Activated naive CD4-positive, alpha-beta T cell treated with anti-CD3 and anti-CD28 coated beads, Interleukin-2, amount 10 ng/mL, durations not matched to agents 7 days and 5 days (primary cell): ENCODE data around the gene KRTAP5-8.

Experiments used
- CTCF ChIA-PET: fragments of 350-600 bp; sonication (Branson Sonifier 250); formaldehyde crosslinking; loops from one replicate; lab custom pipeline; 2021; ENCODE audit warnings: antibody characterized with exemption; lab: Charles Lee
- DNase-seq: peaks from one replicate; pipeline ENCODE4 v3.0.0-alpha.2; 2020
- H3K27ac Mint-ChIP-seq: one replicate; pipeline ENCODE4 v1.8.0; 2021; ENCODE audit warnings: mild to moderate bottlenecking, moderate library complexity, mixed read lengths
- H3K27me3 Mint-ChIP-seq: one replicate; pipeline ENCODE4 v1.8.0; 2021; ENCODE audit warnings: mild to moderate bottlenecking, mixed read lengths
- H3K36me3 Mint-ChIP-seq: one replicate; pipeline ENCODE4 v1.8.0; 2021; ENCODE audit warnings: mixed read lengths
- H3K4me1 Mint-ChIP-seq: one replicate; pipeline ENCODE4 v1.8.0; 2021; ENCODE audit warnings: mixed read lengths
- H3K4me3 Mint-ChIP-seq: one replicate; pipeline ENCODE4 v1.8.0; 2021; ENCODE audit warnings: mild to moderate bottlenecking, moderate library complexity, mixed read lengths
- H3K9me3 Mint-ChIP-seq: one replicate; pipeline ENCODE4 v1.8.0; 2021; ENCODE audit warnings: mixed read lengths

The KRTAP5-8 gene

DNA sequence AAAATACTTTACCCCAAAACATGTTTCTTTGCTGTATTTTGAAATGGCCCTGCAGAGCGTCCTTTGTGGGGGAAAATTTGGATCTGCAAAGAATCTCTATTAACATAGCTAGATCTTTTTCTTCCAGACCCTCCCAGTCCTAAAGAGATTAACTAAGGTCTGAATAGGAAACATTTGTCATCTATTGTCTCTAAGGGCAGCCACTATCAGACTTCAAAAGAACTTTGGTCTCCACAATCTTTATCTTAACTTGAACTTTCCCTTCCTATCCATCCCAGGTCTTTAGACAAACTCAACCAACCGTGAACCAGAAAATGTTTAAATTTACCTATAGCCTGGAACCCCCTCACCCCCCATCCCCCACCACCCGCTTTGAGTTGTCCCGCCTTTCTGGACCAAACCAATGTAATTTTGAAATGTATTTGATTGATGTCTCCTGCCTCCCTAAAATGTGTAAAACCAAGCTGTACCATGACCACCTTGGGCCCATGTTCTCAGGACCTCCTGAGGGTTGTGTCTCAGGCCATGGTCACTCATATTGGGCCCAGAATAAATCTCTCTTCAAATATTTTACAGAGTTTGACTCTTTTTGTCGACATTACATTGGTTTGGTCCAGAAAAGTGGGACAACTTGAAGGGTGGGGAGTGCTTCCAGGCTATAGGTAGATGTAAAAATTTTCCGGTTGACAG is 6.8 kb downstream of the KRTAP5-8 start:
- H3K4me1 Mint-ChIP-seq: no peaks in the 10 kb centered on the region
- CTCF ChIA-PET: no interaction called here
- no peak for DNase-seq
- H3K27me3 Mint-ChIP-seq: peaks cover 18% of the 10 kb centered on the region
- no peaks in the 10 kb centered on the region for H3K36me3 Mint-ChIP-seq
- H3K4me3 Mint-ChIP-seq: no peak overlapping the region
- peaks cover 6% of the 10 kb centered on the region for H3K9me3 Mint-ChIP-seq
- H3K27ac Mint-ChIP-seq: no peak overlapping the region

DNA sequence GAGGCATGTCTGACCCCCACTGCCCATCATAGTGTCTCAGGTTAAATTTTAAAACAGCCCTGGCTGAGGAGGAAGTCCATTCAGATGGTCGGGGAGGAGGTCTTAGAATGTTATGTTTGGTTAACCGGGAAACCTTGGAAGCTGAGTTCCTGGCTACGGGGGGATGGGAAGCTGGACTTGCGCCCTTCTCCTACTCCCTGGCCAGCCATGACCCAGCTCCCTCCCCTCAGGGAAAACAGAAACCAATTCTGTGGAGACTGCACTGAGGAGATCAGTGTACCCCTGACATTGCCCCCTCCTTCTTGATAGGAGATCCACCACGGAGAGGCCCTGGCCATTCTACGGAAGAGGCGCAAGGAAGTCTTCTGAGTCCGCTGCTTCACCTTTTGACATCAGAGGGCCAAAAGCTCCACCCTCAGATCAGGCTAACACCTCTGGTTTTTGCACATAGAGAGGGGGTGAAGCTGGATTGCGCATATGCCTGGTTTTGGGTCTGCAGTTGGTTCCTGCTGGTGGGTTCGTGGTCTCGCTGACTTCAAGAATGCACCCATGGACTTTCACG is 7.7 kb downstream of the KRTAP5-8 start:
- H3K4me1 Mint-ChIP-seq: no peaks in the 10 kb centered on the region

GRCh38 chr11:71548120-71548519 is 10.3 kb downstream of the KRTAP5-8 start, which contains the start of gene KRTAP5-9:
Gene KRTAP5-9 (plus strand): TSS chr11:71548420. CDS start chr11:71548658, 238 bp downstream.
- peaks cover 20% of the 10 kb centered on the region for H3K27me3 Mint-ChIP-seq
- no peak within 1 kb of the TSS for H3K27ac Mint-ChIP-seq
- H3K36me3 Mint-ChIP-seq: no peaks in the 10 kb centered on the region
- CTCF ChIA-PET: no interaction called here
- H3K4me1 Mint-ChIP-seq: no peaks in the 10 kb centered on the region
- H3K4me3 Mint-ChIP-seq: no peak within 1 kb of the TSS
- H3K9me3 Mint-ChIP-seq: peaks cover 1% of the 10 kb centered on the region
- DNase-seq: no peak

More for the DNA sequence above, 7.7 kb downstream of the KRTAP5-8 start:
- Mint-ChIP-seq H3K27me3 (peaks cover 23% of the 10 kb centered on the region), H3K9me3 (peaks cover 6% of the 10 kb centered on the region), H3K27ac (no peak overlapping the region), H3K36me3 (no peaks in the 10 kb centered on the region), H3K4me3 (no peak overlapping the region)
- no peak for DNase-seq
- CTCF ChIA-PET: no interaction called here

DNA sequence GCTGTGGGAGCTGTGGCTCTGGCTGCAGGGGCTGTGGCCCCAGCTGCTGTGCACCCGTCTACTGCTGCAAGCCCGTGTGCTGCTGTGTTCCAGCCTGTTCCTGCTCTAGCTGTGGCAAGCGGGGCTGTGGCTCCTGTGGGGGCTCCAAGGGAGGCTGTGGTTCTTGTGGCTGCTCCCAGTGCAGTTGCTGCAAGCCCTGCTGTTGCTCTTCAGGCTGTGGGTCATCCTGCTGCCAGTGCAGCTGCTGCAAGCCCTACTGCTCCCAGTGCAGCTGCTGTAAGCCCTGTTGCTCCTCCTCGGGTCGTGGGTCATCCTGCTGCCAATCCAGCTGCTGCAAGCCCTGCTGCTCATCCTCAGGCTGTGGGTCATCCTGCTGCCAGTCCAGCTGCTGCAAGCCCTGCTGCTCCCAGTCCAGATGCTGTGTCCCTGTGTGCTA is 10.9 kb downstream of the KRTAP5-8 start:
- Mint-ChIP-seq H3K27ac (no peak overlapping the region), H3K9me3 (peaks cover 1% of the 10 kb centered on the region), H3K36me3 (no peaks in the 10 kb centered on the region), H3K4me1 (no peaks in the 10 kb centered on the region), H3K4me3 (no peak overlapping the region), H3K27me3 (peaks cover 13% of the 10 kb centered on the region)
- DNase-seq: no peak
- CTCF ChIA-PET: no interaction called here

GRCh38 chr11:71551711-71552110 is 13.9 kb downstream of the KRTAP5-8 start:
- H3K4me3 Mint-ChIP-seq: no peak overlapping the region
- no peaks in the 10 kb centered on the region for H3K36me3 Mint-ChIP-seq
- H3K4me1 Mint-ChIP-seq: no peaks in the 10 kb centered on the region
- CTCF ChIA-PET: no interaction called here
- no peak overlapping the region for H3K27ac Mint-ChIP-seq
- H3K27me3 Mint-ChIP-seq: peaks cover 12% of the 10 kb centered on the region
- DNase-seq: no peak
- H3K9me3 Mint-ChIP-seq: no peaks in the 10 kb centered on the region

DNA sequence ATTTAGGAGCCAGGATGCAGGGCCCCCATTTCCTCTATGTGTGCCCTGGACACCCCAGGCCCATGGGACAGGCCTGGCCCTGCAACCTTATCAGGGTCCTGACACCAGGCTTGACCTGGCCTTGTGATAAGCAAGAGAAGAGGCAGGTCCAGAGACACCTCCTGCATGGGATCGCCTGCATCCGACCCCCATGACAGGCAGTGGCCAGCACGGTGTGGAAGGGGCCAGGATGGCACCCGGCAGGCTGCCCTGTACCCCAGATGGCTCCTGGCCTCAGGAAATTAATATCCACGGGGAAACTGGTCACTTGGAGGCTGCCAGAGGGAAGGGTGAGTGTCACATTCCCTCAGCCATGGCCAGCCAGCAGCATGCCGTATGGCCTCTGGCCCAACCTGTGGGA is 17.2 kb downstream of the KRTAP5-8 start:
- H3K4me3 Mint-ChIP-seq: no peak overlapping the region
- CTCF ChIA-PET: no interaction called here
- H3K4me1 Mint-ChIP-seq: no peaks in the 10 kb centered on the region

GRCh38 chr11:71555508-71555907 is 17.7 kb downstream of the KRTAP5-8 start:
- CTCF ChIA-PET: no interaction called here
- no peaks in the 10 kb centered on the region for H3K9me3 Mint-ChIP-seq
- H3K27ac Mint-ChIP-seq: no peak overlapping the region
- H3K36me3 Mint-ChIP-seq: no peaks in the 10 kb centered on the region
- no peaks in the 10 kb centered on the region for H3K4me1 Mint-ChIP-seq
- no peak for DNase-seq
- no peak overlapping the region for H3K4me3 Mint-ChIP-seq
- peaks cover 4% of the 10 kb centered on the region for H3K27me3 Mint-ChIP-seq

More for the DNA sequence above, 17.2 kb downstream of the KRTAP5-8 start:
- Mint-ChIP-seq H3K27ac (no peak overlapping the region), H3K27me3 (peaks cover 5% of the 10 kb centered on the region), H3K36me3 (no peaks in the 10 kb centered on the region), H3K9me3 (no peaks in the 10 kb centered on the region)
- DNase-seq: no peak

GRCh38 chr11:71556018-71556417 is 18.2 kb downstream of the KRTAP5-8 start:
- CTCF ChIA-PET: no interaction called here
- H3K27ac Mint-ChIP-seq: no peak overlapping the region

DNA sequence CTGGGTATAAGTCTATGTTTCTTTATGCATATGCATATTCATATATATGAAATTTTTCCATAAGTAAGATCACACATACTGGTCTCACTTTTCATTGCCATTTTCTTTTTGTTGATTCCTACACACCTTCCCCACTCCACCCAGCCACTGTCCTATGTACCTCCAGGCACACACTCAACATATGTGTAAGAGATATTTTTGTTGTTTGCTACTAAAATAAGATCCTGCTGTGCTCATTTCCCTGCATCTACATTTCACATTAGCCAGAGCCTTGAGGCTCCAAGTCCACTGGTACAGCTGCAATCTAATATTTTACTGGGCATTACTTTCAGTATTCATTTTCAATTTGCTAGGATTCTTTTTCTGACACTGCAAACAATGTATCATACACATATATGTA is 19.4 kb downstream of the KRTAP5-8 start:
- Mint-ChIP-seq H3K4me1 (no peaks in the 10 kb centered on the region), H3K4me3 (no peak overlapping the region), H3K27ac (no peak overlapping the region)

More at GRCh38 chr11:71556018-71556417, 18.2 kb downstream of the KRTAP5-8 start:
- Mint-ChIP-seq H3K27me3 (peaks cover 4% of the 10 kb centered on the region), H3K4me1 (no peaks in the 10 kb centered on the region), H3K9me3 (no peaks in the 10 kb centered on the region), H3K4me3 (no peak overlapping the region), H3K36me3 (no peaks in the 10 kb centered on the region)
- DNase-seq: no peak

GRCh38 chr11:71558996-71559395 is 21.2 kb downstream of the KRTAP5-8 start:
- CTCF ChIA-PET: no interaction called here

More for the DNA sequence above, 19.4 kb downstream of the KRTAP5-8 start:
- DNase-seq: no peak
- CTCF ChIA-PET: no interaction called here
- no peaks in the 10 kb centered on the region for H3K9me3 Mint-ChIP-seq
- H3K27me3 Mint-ChIP-seq: peaks cover 4% of the 10 kb centered on the region
- H3K36me3 Mint-ChIP-seq: no peaks in the 10 kb centered on the region

GRCh38 chr11:71562120-71562519 is 24.3 kb downstream of the KRTAP5-8 start:
- Mint-ChIP-seq H3K4me1 (no peaks in the 10 kb centered on the region), H3K36me3 (no peaks in the 10 kb centered on the region), H3K4me3 (no peak overlapping the region), H3K9me3 (no peaks in the 10 kb centered on the region), H3K27ac (no peak overlapping the region), H3K27me3 (peaks cover 30% of the 10 kb centered on the region)
- CTCF ChIA-PET: interaction anchor here (0.6 kb wide), 1 partner anchor 1675 kb away, joined by 3 read pairs; no protein-coding TSS in a partner anchor
- no peak for DNase-seq

More at GRCh38 chr11:71558996-71559395, 21.2 kb downstream of the KRTAP5-8 start:
- peaks cover 15% of the 10 kb centered on the region for H3K27me3 Mint-ChIP-seq
- no peak overlapping the region for H3K4me3 Mint-ChIP-seq
- no peak overlapping the region for H3K27ac Mint-ChIP-seq
- no peaks in the 10 kb centered on the region for H3K36me3 Mint-ChIP-seq
- H3K4me1 Mint-ChIP-seq: no peaks in the 10 kb centered on the region
- H3K9me3 Mint-ChIP-seq: no peaks in the 10 kb centered on the region
- DNase-seq: no peak

GRCh38 chr11:71563406-71563805 is 25.6 kb downstream of the KRTAP5-8 start:
- peak; percentile 26 for DNase-seq
- H3K4me3 Mint-ChIP-seq: no peak overlapping the region
- H3K27ac Mint-ChIP-seq: no peak overlapping the region
- H3K27me3 Mint-ChIP-seq: peaks cover 30% of the 10 kb centered on the region
- CTCF ChIA-PET: interaction anchor here (0.7 to 1.4 kb wide), 3 partner anchors 14 to 1096 kb away, joined by 3 read pairs; no protein-coding TSS in a partner anchor
- no peaks in the 10 kb centered on the region for H3K9me3 Mint-ChIP-seq
- no peaks in the 10 kb centered on the region for H3K36me3 Mint-ChIP-seq
- H3K4me1 Mint-ChIP-seq: no peaks in the 10 kb centered on the region

DNA sequence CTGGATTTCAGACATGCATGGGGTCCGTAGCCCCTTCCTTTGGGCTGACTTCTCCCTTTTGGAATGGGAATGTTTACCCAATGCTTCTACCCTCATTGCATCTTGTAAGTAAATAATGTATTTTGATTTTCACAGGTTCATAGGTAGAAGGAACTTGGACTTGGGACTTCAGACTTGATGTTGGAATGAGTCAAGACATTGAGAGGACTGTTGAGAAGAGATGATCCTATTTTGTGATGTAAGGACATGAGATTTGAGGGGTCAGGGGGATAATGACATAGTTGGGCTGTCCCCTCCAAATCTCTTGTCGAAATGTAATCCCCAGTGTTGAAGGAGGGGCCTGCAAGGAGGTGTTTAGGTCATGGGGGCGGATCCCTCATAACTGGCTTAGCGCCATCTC is 26.6 kb downstream of the KRTAP5-8 start:
- H3K4me1 Mint-ChIP-seq: no peaks in the 10 kb centered on the region
- CTCF ChIA-PET: no interaction called here
- no peaks in the 10 kb centered on the region for H3K36me3 Mint-ChIP-seq
- H3K27ac Mint-ChIP-seq: no peak overlapping the region
- H3K4me3 Mint-ChIP-seq: no peak overlapping the region
- DNase-seq: peak; percentile 11
- peaks cover 30% of the 10 kb centered on the region for H3K27me3 Mint-ChIP-seq
- H3K9me3 Mint-ChIP-seq: no peaks in the 10 kb centered on the region

DNA sequence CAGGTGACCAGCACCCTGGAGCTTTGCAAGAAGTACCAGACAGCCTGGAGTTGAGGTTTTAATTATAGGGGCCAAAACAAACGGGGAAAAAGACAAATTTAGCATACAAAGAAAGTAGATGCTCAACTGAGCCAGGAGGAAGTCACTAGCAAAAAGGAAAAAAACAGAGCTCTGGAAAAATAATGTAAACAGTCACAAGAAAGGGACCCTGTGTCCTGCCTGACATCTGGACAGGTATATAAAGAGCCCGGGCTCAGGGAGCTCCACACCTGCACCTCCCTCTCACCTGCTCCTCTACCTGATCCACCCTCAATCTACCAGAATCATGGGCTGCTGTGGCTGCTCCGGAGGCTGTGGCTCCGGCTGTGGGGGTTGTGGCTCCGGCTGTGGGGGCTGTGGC is 27.4 kb downstream of the KRTAP5-8 start, which contains the start of gene KRTAP5-10:
Gene KRTAP5-10, plus strand, starts transcription at position 301 of the 400 bp plus-strand sequence. Its CDS starts 25 bp downstream, at position 326.
- no peaks in the 10 kb centered on the region for H3K4me1 Mint-ChIP-seq
- H3K9me3 Mint-ChIP-seq: no peaks in the 10 kb centered on the region
- CTCF ChIA-PET: no interaction called here
- no peak for DNase-seq
- peaks cover 30% of the 10 kb centered on the region for H3K27me3 Mint-ChIP-seq
- no peak within 1 kb of the TSS for H3K4me3 Mint-ChIP-seq
- H3K27ac Mint-ChIP-seq: no peak within 1 kb of the TSS
- H3K36me3 Mint-ChIP-seq: no peaks in the 10 kb centered on the region
